K562 (cell line): ENCODE results near the gene ARMC7. TPM values are rescaled to one million over a fixed set of nuclear protein-coding genes. Genes with fewer than 3 reads are reported as not detected.

Experiments used
- ATAC-seq: fragments of 200-7000 bp; cut with Tn5 transposase; 3 replicates; pipeline ENCODE4 v1.9.1; 2020; ENCODE audit warnings: moderate library complexity
- BruUV-seq: library from RNA; stranded (reverse); fragments of 400-500 nt; replicated peaks from 2 replicates; lab custom pipeline; 2021; lab: Mats Ljungman, UMichigan
- CTCF ChIA-PET: fragments of 300-600 bp; formaldehyde crosslinking; extraction: SDS; loops from one replicate; lab custom pipeline; 2021; ENCODE audit warnings: low intra/inter-chr PET ratio; lab: Yijun Ruan, JAX
- POLR2A ChIA-PET: fragments of 300-600, 350-650 bp; sonication (Branson Sonifier 250); formaldehyde crosslinking; extraction: SDS; loops from one replicate; lab custom pipeline; 2021; ENCODE audit warnings: antibody characterized with exemption, inconsistent platforms; lab: Yijun Ruan, JAX
- DNase-seq, 4 experiments: peaks; one replicate each; pipeline versions ENCODE4 v3.0.0 to v3.0.0-alpha.2; 2011 to 2018; ENCODE audit warnings: low spot score in 3 of 4, mixed read lengths in 3 of 4; ENCODE audit errors: extremely low read depth in 1 of 4
- FAIRE-seq: peaks from 2 replicates; lab custom pipeline; 2011; peaks lifted over from hg19 to GRCh38; lab: Jason Lieb, UNC
- H2AFZ ChIP-seq: 2 replicates; pipeline ENCODE4 v1.6.0; 2011; ENCODE audit warnings: low read depth, low read length, control low read depth, inconsistent platforms
- H3K27ac ChIP-seq: fragments of 200-600 bp; 3 replicates; pipeline ENCODE4 v1.8.0; 2011; ENCODE audit warnings: low read depth, mild to moderate bottlenecking, control low read depth, inconsistent platforms, low read length, moderate library complexity, mixed read lengths; ENCODE audit errors: extremely low read depth
- H3K27me3 ChIP-seq, 2 experiments: fragments of 300-600 bp in 1 of 2; 2 replicates in 1 of 2; 3 replicates in 1 of 2; pipeline versions ENCODE4 v1.6.0 to v1.8.0; 2011; ENCODE audit warnings: inconsistent platforms in 2 of 2, low read length in 2 of 2, mild to moderate bottlenecking in 1 of 2, mixed read lengths in 1 of 2, moderate library complexity in 1 of 2; ENCODE audit not compliant: control insufficient read depth in 2 of 2, insufficient read depth in 2 of 2
- H3K36me3 ChIP-seq: fragments of 300-600 bp; 3 replicates; pipeline ENCODE4 v1.8.0; 2011; ENCODE audit warnings: mild to moderate bottlenecking, low read length, inconsistent platforms; ENCODE audit not compliant: control insufficient read depth, insufficient read depth
- H3K4me1 ChIP-seq, 2 experiments: fragments of 200-600 bp in 1 of 2; replicated peaks in 1 of 2; 2 replicates in 1 of 2; 3 replicates in 1 of 2; pipeline versions ENCODE4 v1.5.1 to v1.8.0; 2011; ENCODE audit warnings: inconsistent platforms in 2 of 2, low read length in 2 of 2, mild to moderate bottlenecking in 1 of 2, mixed read lengths in 1 of 2, moderate library complexity in 1 of 2; ENCODE audit not compliant: control insufficient read depth in 2 of 2, insufficient read depth in 2 of 2
- H3K4me2 ChIP-seq: 2 replicates; pipeline ENCODE4 v1.6.1; 2011; ENCODE audit warnings: low read length, control low read depth, inconsistent platforms, mixed read lengths; ENCODE audit not compliant: insufficient read depth
- H3K4me3 ChIP-seq: fragments of 200-600 bp; sonication (generic), shearing (Covaris generic); 2 replicates; pipeline ENCODE4 v1.5.1; 2016; ENCODE audit warnings: control low read depth, inconsistent platforms
- H3K79me2 ChIP-seq: fragments of 200-600 bp; 3 replicates; pipeline ENCODE4 v1.8.0; 2011; ENCODE audit warnings: low read length, inconsistent platforms; ENCODE audit not compliant: control insufficient read depth, insufficient read depth
- H3K9ac ChIP-seq, 2 experiments: 2 replicates each; pipeline versions ENCODE4 v1.6.0 to v1.6.1; 2011; ENCODE audit warnings: low read depth in 2 of 2, low read length in 2 of 2, control low read depth in 1 of 2, inconsistent platforms in 1 of 2, mild to moderate bottlenecking in 1 of 2, mixed read lengths in 1 of 2; ENCODE audit not compliant: insufficient read depth in 1 of 2
- H3K9me1 ChIP-seq: one replicate; pipeline ENCODE4 v1.6.0; 2011; ENCODE audit warnings: inconsistent platforms, mild to moderate bottlenecking, low read length, moderate library complexity; ENCODE audit not compliant: control insufficient read depth, insufficient read depth
- H3K9me3 ChIP-seq: replicated peaks from 2 replicates; pipeline ENCODE4 v1.5.1; 2011; ENCODE audit warnings: low read depth, low read length, inconsistent platforms; ENCODE audit not compliant: control insufficient read depth, insufficient read depth
- H4K20me1 ChIP-seq: replicated peaks from 2 replicates; pipeline ENCODE4 v1.6.1; 2011; ENCODE audit warnings: low read length, inconsistent platforms, mixed read lengths; ENCODE audit not compliant: control insufficient read depth, insufficient read depth
- BRF1 ChIP-seq: IDR thresholded peaks from 3 replicates; pipeline ENCODE4 v1.6.1; 2011; ENCODE audit warnings: borderline replicate concordance, mild to moderate bottlenecking; ENCODE audit not compliant: insufficient read length; ENCODE audit errors: extremely low read depth
- E2F4 ChIP-seq: sonication (generic); formaldehyde crosslinking; IDR thresholded peaks from 2 replicates; pipeline ENCODE4 v1.8.0; 2022; ENCODE audit warnings: mild to moderate bottlenecking, low read depth, missing genetic modification reagents
- GABPA ChIP-seq: fragments of 200-800 bp; sonication (Bioruptor generic); conservative IDR thresholded peaks from 2 replicates; pipeline ENCODE4 v1.6.1; 2016; ENCODE audit warnings: low read depth, missing genetic modification characterization, missing compliant biosample characterization
- GTF2E2 ChIP-seq: fragments of 200-800 bp; sonication (Bioruptor generic); IDR thresholded peaks from 2 replicates; pipeline ENCODE4 v1.6.1; 2016; ENCODE audit warnings: missing genetic modification characterization, missing compliant biosample characterization
- HDAC1 ChIP-seq, 2 experiments: fragments of 450-650 bp; IDR thresholded peaks; 2 replicates each; pipeline ENCODE4 v1.6.1; 2016 to 2017; ENCODE audit warnings: inconsistent platforms in 1 of 2, mild to moderate bottlenecking in 1 of 2, moderate library complexity in 1 of 2
- KAT7 ChIP-seq: sonication (generic); formaldehyde crosslinking; IDR thresholded peaks from 2 replicates; pipeline ENCODE4 v1.8.0; 2022; ENCODE audit warnings: missing genetic modification reagents, mild to moderate bottlenecking, borderline replicate concordance
- NR3C1 ChIP-seq: sonication (generic); formaldehyde crosslinking; IDR thresholded peaks from 2 replicates; pipeline ENCODE4 v1.8.1; 2022; ENCODE audit warnings: missing genetic modification reagents
- SAFB ChIP-seq: fragments of 200-400 bp; formaldehyde crosslinking; IDR thresholded peaks from 2 replicates; pipeline ENCODE4 v1.6.1; 2017; ENCODE audit warnings: low read depth, low read length, borderline replicate concordance
- SAP30 ChIP-seq: fragments of 200-600 bp; sonication (generic); IDR thresholded peaks from 2 replicates; pipeline ENCODE4 v1.6.1; 2012; ENCODE audit warnings: borderline replicate concordance, low read depth, mild to moderate bottlenecking, moderate library complexity, low read length, control low read depth, inconsistent platforms; ENCODE audit not compliant: insufficient read depth, poor library complexity, severe bottlenecking
- SMAD4 ChIP-seq: fragments of 250-450 bp; sonication (Bioruptor Pico); conservative IDR thresholded peaks from 2 replicates; pipeline ENCODE4 v1.8.0; 2021; ENCODE audit warnings: inconsistent platforms, mild to moderate bottlenecking, moderate library complexity
- TEAD1 ChIP-seq, 2 experiments: fragments of 450-650 bp in 1 of 2; sonication (generic) in 1 of 2; formaldehyde crosslinking; IDR thresholded peaks; 2 replicates each; pipeline versions ENCODE4 v1.4.0 to v1.8.0; 2020 to 2022; ENCODE audit warnings: mild to moderate bottlenecking in 2 of 2, missing genetic modification reagents in 1 of 2
- TOE1 ChIP-seq, 2 experiments: fragments of 450-650 bp in 1 of 2; sonication (generic) in 1 of 2; formaldehyde crosslinking in 1 of 2; IDR thresholded peaks; 2 replicates each; pipeline versions ENCODE4 v1.7.1 to v1.8.0; 2016 to 2022; ENCODE audit warnings: borderline replicate concordance in 2 of 2, mild to moderate bottlenecking in 2 of 2, antibody characterized with exemption in 1 of 2, inconsistent platforms in 1 of 2, low read depth in 1 of 2, missing genetic modification reagents in 1 of 2, moderate library complexity in 1 of 2
- U2AF2 ChIP-seq: fragments of 200-400 bp; formaldehyde crosslinking; optimal IDR thresholded peaks from 2 replicates; pipeline ENCODE3; 2017; ENCODE audit warnings: low read depth, mild to moderate bottlenecking, low read length
- XRCC5 ChIP-seq: fragments of 200-400 bp; formaldehyde crosslinking; IDR thresholded peaks from 2 replicates; pipeline ENCODE4 v1.6.1; 2017; ENCODE audit warnings: low read depth, mild to moderate bottlenecking, low read length
- ZC3H4 ChIP-seq: sonication (generic); formaldehyde crosslinking; IDR thresholded peaks from 2 replicates; pipeline ENCODE4 v1.9.0; 2021; ENCODE audit warnings: missing genetic modification reagents, borderline replicate concordance
- ZNF146 ChIP-seq: IDR thresholded peaks from one replicate; pipeline ENCODE4 v1.6.1; 2018; ENCODE audit warnings: missing compliant biosample characterization; ENCODE audit not compliant: unreplicated experiment
- ZNF431 ChIP-seq: sonication (generic); formaldehyde crosslinking; IDR thresholded peaks from 2 replicates; pipeline ENCODE4 v1.8.0; 2022; ENCODE audit warnings: mild to moderate bottlenecking, missing genetic modification reagents
- WGBS: fragments of 100-300 bp; shearing (Covaris generic); methylation state at CpG from one replicate; pipeline ENCODE4 v1.1.6; 2016; ENCODE audit warnings: low coverage, mixed read lengths; ENCODE audit not compliant: insufficient coverage; ENCODE audit errors: missing lambda C conversion rate; 5-methylcytosine and 5-hydroxymethylcytosine counted together
- in situ Hi-C: fragments of 300-500 bp; cut with MboI; formaldehyde crosslinking; loops from 4 replicates; pipeline ENCODE4 v1.15.0; 2018; ENCODE audit warnings: inconsistent platforms, mixed read lengths
- intact Hi-C: fragments of 100-400 bp; cut with micrococcal nuclease; formaldehyde crosslinking; loops from 2 replicates; pipeline ENCODE4 v1.14.2; 2022
- polyA plus RNA-seq, 8 experiments: library from polyadenylated mRNA; depleted of rRNA in 4 of 8; stranded (reverse) in 5 of 8; unstranded in 3 of 8; fragments of >200 nt; fragmentation: Nextera tagmentation in 2 of 8; fragmentation: Illumina TruSeq in 1 of 8; extraction: Ambion mirVana in 2 of 8; extraction: Trizol in 1 of 8; gene quantifications; 2 replicates each; pipeline versions ENCODE4 v1.2.1 to v1.2.3, GENCODE V29; 2011 to 2014; ENCODE audit warnings: inconsistent platforms in 1 of 8, missing spikeins in 1 of 8
- total RNA-seq, 7 experiments: library from RNA; depleted of rRNA in 6 of 7; stranded (reverse); fragments of >200 nt in 6 of 7; fragmentation: Illumina TruSeq in 2 of 7; extraction: Trizol in 2 of 7; gene quantifications; 2 replicates each; pipeline versions ENCODE4 v1.2.1 to v1.2.3, GENCODE V29; 2011 to 2021; ENCODE audit warnings: low replicate concordance in 1 of 7

ARMC7 gene
- total and polyA plus RNA-seq, 9 of the 15 experiments (the other 6 are each of a cell fraction or from before 2014, with no cell fraction given): 1.4 to 15.2 (median 5.9) TPM

- TF ChIP-seq GABPA (tag) (no peak), U2AF2 (no peak), TOE1 (IDR thresholded peaks at IDR 0.05; ENCODE audit: borderline replicate concordance) (no peak), TOE1 (CRISPR knock-in tag; IDR thresholded peaks at IDR 0.05; ENCODE audit: borderline replicate concordance, low read depth) (0 out of 2 replicates have a peak, but pooled peaks have one; percentile 16)
These were observed 43.4 kb downstream of the ARMC7 start (continued) for GRCh38 chr17:75152922-75153779.

GRCh38 chr17:75153780-75154194 lies 44.0 kb downstream of the ARMC7 start:
- ChIA-PET POLR2A (interaction anchor here (0.5 to 4.1 kb wide), 22 partner anchors 9 to 389 kb away, joined by 3 to 55 read pairs (median 5); partner anchors contain the start of genes NT5C and SUMO2), CTCF (no interaction called here)
- peak; percentile 8 for ATAC-seq
- no peak for FAIRE-seq
- peaks cover 22% of the 10 kb centered on the region for H3K36me3 ChIP-seq
- peak overlapping the region; percentile 94 for H3K27ac ChIP-seq
- H4K20me1 ChIP-seq: peaks cover 11% of the 10 kb centered on the region; the same call in 1 of the 2 replicates
- peaks cover 60% of the 10 kb centered on the region for H3K79me2 ChIP-seq
- H3K4me2 ChIP-seq: peak overlapping the region; percentile 95
- no peaks in the 10 kb centered on the region for H3K27me3 ChIP-seq
- no peaks in the 10 kb centered on the region for H3K9me3 ChIP-seq
- intact Hi-C loops (loop anchor here (1.0 to 5.0 kb wide), 2 partner anchors 43 to 49 kb away; no protein-coding TSS in a partner anchor), in situ Hi-C loops (no loop called here)
- H3K4me1 ChIP-seq: peaks cover 15 to 20% of the 10 kb centered on the region in 2 experiments
- H3K9me1 ChIP-seq: no peaks in the 10 kb centered on the region
- no peak overlapping the region; the same call in 1 of the 2 replicates for H2AFZ ChIP-seq
- H3K9ac ChIP-seq: peak overlapping the region; percentile 94 to 100
- under 1% methylated on average over 27 of the region's 35 CpGs for WGBS
- peak in 2 of 4 experiments; percentile 48 to 51 for DNase-seq
- peak overlapping the region; percentile 98 for H3K4me3 ChIP-seq
- no TSS peak for BruUV-seq
- TF ChIP-seq ZC3H4 (CRISPR knock-in tag): peak; percentile 21; the same call in 1 of the 2 replicates
- TF ChIP-seq SAFB: peak; percentile 82; the same call in 1 of the 2 replicates
- peak; percentile 15 for TF ChIP-seq ZNF146
- TF ChIP-seq BRF1: no peak
- TF ChIP-seq HDAC1 (IDR thresholded peaks at IDR 0.05): peak in 1 of 2 experiments; percentile 4; a peak in 2 of 4 replicates
- TF ChIP-seq SMAD4 (CRISPR knock-in tag): 0 out of 2 replicates have a peak, but pooled peaks have one; percentile 17
- peak; percentile 60; the same call in 1 of the 2 replicates for TF ChIP-seq E2F4 (CRISPR knock-in tag)
- peak; percentile 82 for TF ChIP-seq SAP30
- 0 out of 2 replicates have a peak, but pooled peaks have one; percentile 7 for TF ChIP-seq GTF2E2 (tag)
- TF ChIP-seq KAT7 (CRISPR knock-in tag): 0 out of 2 replicates have a peak, but pooled peaks have one; percentile 53
- 0 out of 2 replicates have a peak, but pooled peaks have one; percentile 82 for TF ChIP-seq NR3C1
- TF ChIP-seq ZNF431 (CRISPR knock-in tag): 0 out of 2 replicates have a peak, but pooled peaks have one; percentile 20
- TF ChIP-seq XRCC5: 0 out of 2 replicates have a peak, but pooled peaks have one; percentile 6
- 0 out of 4 replicates have a peak, but pooled peaks of 1 of the 2 experiments have one; percentile 13 for TF ChIP-seq TEAD1 (CRISPR knock-in tag; IDR thresholded peaks at IDR 0.05)
